GM21576 (cell line): ENCODE data around the gene CKAP2L.

Experiments used
- ATAC-seq: cut with Tn5 transposase; IDR thresholded peaks from one replicate; pipeline ENCODE4 v1.9.1; 2021; ENCODE audit warnings: mild to moderate bottlenecking, moderate library complexity; ENCODE audit not compliant: unreplicated experiment

The CKAP2L gene

GRCh38 chr2:112793449-112793978, 29.1 kb upstream of the CKAP2L start:
- ATAC-seq = no peak

DNA sequence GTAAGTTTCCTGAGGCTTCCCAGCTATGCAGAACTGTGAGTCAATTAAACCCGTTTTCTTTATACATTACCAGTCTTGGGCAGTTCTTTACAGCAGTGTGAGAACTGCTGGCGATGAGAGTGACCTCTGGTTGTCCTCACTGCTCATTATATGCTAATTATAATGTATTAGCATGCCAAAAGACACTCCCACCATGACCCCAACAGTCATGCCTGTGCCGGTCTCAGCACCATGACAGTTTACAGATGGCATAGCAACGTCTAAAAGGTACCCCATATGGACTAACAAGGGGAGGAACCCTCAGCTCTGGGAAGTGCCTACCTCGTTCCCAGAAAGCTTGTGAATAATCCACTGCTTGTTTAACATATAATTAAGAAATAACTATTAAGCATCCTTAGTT, 28.0 kb upstream of the CKAP2L start:
- no peak for ATAC-seq

DNA sequence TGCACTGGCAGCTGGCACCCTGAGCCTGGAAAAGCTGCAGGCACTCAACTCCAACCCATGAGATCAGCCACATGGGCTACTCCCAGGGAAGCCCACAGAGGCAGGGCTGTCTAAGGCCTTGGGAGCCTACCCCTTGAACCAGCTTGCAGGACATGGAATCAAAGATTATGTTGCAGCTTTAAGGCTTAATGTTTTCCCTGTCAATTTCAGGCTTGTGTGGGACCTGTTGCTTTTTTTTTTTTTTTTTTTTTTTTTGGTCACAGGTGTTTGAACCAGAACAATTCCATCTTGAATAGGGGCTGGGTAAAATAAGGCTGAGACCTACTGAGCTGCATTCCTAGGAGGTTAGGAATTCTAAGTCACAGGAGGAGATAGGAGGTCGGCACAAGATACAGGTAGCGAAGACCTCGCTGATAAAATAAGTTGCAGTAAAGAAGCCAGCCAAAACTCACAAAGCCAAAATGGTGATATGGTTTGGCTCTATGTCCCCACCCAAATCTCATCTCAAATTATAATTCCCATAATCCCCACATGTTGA, 27.4 kb upstream of the CKAP2L start:
- no peak for ATAC-seq

DNA sequence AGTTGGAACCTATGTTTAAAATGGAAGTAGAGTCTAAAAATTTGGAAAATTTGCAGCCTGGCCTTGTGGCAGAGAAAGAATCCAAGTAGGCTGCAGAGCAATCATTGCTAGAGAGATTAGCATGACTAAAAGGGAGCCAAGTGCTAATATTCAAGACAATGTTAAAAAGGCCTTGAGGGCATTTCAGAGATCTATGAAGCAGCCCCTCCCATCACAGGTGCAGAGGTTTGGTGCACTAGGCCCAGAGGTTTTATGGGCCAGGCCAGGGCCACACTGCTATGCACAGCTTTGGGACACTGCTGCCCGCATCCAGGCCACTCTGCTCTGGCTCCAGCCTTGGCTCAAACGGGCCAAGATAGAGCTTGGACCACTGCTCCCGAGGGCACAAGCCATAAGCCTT, 26.6 kb upstream of the CKAP2L start:
- ATAC-seq = no peak

GRCh38 chr2:112790305-112790704, 25.9 kb upstream of the CKAP2L start:
- no peak for ATAC-seq

- no peak for ATAC-seq
Measured at GRCh38 chr2:112789186-112789585, 24.8 kb upstream of the CKAP2L start.

DNA sequence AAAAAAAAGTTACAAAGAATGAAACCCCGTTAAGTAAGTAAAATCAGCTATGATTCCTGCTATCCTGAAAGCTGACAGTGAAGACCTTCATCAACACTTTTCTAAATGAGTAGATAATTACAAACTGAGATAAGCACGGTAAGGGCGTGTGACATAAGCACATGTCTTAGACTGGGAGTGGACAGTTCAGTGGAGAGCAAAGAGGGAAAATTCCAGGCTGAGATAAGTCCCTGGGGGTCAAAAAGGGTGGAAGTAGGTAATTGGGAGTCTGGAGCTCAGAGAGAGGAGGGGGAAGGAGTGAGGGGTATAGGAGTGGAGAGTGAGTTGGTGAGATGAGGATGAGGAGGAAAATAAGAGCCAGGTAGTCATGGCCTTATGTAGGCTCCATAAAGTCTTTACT, 24.2 kb upstream of the CKAP2L start:
- no peak for ATAC-seq

DNA sequence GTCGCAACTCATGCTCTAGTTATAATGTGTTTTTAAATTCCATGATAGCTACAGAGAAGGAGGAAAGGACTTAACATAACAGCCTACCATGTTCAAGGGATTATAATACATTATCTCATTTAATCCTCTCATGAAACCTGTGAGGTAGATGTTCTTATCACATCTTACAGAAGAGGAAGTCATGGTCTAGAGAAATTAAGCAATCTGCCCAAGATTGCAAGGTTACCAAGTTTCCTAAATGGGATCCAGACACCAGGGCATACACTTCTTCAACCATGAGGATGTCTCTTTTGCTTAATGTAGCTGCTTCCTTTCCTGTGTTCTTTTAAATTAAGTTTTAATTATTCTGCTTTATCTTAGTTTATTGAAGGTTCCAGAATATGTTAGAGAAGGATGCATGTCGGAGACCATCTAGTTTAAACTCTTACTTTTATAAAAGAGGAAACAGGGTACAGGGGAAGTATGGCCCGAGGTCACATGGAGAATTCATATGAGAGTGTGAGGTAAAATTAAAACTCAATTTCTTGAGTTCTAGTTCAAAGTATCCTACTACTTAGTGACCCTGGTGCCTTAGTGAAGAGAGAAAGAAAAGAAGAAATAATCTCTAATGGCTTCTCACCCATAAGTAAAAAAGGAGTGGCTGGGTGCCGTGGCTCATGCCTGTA, 23.5 kb upstream of the CKAP2L start:
- ATAC-seq = no peak

GRCh38 chr2:112787294-112787693, 22.9 kb upstream of the CKAP2L start:
- ATAC-seq = no peak

DNA sequence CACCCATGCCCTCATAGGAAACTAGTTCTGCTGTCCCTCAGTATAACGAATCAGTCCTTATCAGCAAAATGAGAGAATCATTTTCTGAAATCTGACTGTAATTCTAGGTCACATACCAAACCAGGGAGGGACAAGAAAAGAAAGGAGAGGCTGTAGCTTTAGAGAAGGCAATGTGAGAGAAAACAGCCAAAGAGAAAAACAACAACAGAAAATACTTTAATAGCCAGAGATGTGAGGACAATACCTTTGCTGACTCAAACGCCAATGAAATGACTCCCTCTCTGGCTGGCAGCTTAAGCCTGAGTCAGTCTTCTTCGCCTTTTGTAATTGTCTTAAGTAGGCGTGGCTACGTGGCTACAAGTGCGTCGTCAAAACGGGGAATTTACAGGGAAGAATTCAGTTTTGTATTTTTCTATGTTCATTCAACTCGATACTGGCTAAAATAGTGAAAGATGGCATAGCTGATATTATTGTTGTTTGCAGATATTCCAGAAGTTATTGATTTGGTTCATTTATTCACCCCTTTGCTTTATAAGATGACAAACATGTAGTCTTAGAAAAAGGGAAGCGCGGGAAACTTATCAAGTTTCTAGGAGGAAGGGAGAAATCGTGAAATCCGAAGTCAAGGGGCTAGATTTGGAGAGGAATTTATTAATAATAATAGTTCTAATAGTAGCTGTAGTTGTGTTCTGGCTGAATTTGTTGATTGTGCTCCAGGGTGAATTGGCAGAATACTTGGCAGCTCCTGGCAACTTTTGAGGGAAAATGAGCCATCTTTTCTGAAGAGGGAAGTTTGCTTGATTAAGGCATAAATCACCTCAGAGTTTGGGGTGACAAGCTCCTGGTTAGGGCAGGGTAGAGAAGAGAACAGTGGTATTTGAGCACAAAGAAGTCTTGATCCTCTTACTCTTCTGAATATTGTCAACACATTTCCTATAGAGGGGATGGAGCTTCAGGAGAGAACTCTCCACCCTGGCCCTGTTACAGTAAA, 20.1 kb upstream of the CKAP2L start, which contains the start of gene IL1A:
TSS of gene IL1A (minus strand) at position 295 of the 991 bp plus-strand sequence. CDS start 723 bp downstream, outside the sequence.
- ATAC-seq = no peak

- no peak for ATAC-seq
Measured at GRCh38 chr2:112783187-112783714, 18.8 kb upstream of the CKAP2L start.

DNA sequence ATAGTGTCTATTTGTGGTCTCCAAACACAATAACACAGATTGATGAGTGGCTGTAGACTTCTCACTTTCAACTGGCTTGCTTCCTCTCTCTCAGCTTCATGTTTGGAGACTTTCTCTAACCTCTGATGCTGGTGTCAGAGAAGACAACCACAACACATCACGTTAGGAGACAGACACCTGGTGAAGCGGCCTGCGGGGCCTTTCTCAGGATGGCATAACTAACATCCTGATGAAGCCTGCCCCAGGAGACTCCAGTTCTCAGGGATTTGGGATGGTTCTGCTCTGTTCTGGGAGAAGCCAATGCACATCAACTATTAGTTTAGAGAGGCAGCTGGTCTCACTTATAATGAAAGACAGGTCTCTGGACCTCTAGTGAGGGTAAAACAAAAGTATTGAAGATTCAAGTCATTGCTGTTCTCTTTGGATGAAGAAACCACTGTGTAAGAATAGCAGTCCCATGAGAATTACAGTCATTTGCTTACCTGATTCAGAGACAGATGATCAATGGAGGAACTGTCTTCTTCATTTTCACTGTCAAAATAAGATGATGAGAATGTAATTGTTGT, 17.9 kb upstream of the CKAP2L start:
- peak; percentile 87 for ATAC-seq

DNA sequence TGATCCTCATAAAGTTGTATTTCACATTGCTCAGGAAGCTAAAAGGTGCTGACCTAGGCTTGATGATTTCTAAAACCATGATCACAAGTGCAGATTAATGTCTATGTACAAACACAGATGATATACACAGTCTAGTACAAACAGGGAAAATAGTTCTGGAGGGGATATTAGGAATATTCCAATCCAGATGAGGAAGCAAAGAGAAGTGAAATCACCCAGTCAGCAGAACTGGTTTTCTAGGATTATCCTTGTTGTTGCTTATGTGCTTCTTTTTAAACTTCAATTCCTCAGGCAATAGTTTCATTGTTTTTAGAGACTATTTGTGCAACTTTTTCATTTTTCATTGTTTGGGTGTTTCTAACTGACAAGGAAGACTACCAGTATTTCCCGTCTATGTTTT, 15.2 kb upstream of the CKAP2L start:
- ATAC-seq = no peak

- ATAC-seq = no peak
Measured at GRCh38 chr2:112777036-112777435, 12.6 kb upstream of the CKAP2L start.

DNA sequence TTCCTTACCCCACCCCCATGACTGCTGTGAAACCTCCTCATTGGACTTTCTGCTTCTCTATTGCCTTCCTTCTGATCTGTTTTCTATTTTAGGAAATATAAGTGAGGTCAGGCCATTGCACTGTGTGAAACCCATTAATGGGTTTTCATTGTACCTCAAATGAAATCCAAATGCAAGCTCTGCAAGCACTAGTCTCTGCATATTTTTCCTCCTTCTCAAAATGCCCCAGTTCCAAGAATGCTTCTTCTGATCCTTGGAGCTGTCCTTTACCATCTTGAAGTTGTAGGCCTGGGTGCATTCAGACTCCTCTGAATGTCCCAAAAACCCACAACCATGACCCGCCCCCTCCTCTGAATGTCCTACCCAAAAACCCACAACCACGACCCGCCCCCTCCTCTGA, 11.7 kb upstream of the CKAP2L start:
- no peak for ATAC-seq

- ATAC-seq = no peak
Measured at GRCh38 chr2:112774536-112775285, 10.3 kb upstream of the CKAP2L start.

DNA sequence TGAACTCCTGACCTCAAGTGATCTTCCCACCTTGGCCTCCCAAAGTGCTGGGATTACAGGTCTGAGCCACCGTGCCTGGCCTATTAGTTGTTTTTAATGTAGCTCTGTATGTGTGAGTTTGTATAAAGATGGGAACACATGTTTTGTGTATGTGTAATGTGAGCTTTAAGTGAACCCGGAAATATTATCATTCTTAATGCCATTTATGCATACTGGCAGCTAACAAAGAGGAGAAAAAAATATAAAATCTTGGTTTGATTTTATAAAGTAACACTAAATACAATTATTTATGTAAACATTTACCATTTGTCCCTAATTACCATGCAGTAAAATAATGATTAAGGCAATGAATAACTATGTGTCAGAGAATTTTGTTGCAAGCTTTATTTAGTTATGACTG, 9.1 kb upstream of the CKAP2L start:
- no peak for ATAC-seq

DNA sequence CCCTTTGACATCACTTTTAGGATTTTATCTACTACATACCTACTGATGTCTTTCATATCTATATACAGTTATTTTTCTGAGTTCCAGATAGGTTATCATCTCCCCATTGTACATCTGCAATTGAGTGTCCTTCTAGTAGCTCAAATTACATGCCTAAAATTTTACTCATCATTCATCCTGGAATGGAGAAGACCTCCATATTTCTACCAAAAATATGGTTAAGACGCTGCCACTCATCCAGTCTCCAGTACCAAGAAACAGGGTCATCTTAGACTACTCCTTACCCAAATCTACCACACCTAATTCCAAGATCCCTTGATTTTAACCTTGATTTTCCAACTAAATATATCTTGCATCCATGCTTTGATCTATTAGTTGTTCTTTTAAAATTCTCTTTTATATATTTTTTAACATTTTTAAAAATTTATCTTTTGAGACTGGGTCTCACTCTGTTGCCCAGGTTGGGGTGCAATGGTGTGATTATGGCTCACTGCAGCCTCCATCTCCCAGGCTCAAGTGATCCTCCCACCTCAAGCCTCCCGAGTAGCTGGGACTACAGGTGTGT, 8.6 kb upstream of the CKAP2L start:
- ATAC-seq = no peak

DNA sequence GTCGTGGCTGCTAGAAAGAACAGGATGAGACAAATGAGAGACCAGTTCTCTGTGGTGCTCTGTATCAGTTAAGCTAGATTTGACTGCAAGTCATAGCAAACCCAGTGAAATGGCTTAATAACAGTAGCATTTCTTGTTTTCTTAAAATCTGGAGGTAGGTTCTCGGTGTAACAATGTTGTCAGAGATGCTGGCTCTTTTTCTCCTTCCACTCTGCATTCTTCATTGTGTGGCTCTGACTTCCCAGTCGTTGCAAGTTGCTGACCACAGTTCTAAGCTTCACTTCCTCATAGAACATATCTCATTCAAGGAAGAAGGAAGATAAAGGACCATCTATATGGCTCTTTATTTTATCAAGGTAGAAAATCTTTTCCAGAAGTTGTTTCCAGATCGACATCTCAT, 7.9 kb upstream of the CKAP2L start:
- no peak for ATAC-seq

DNA sequence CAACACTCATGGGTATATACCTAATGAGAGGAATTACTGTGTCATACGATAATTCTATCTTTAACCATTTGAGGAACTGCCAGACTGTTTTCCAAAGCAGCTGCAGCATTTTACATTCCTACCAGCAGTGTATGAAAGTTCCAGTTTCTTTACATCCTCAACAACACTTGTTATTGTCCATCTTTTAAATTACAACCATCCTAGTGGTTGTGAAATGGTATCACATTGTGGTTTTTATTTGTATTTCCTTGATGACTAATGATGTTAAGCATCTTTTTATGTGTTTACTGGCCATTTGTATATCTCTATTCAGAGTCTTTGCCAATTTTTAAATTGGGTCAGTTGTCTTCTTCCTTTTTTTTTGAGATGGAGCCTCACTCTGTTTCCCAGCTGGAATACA, 4.0 kb upstream of the CKAP2L start:
- no peak for ATAC-seq
